Mesendoderm (in vitro differentiated cells): ENCODE measurements around the gene TST.

Experiments
- DNase-seq: peaks from one replicate; pipeline ENCODE4 v3.0.0; 2013
- H2AK5ac ChIP-seq: 2 replicates; pipeline ENCODE4 v1.6.1; 2013; ENCODE audit warnings: low read length, inconsistent platforms
- H2BK120ac ChIP-seq: 2 replicates; pipeline ENCODE4 v1.6.1; 2013; ENCODE audit warnings: low read depth, mild to moderate bottlenecking, low read length, moderate library complexity, mixed read lengths
- H2BK15ac ChIP-seq: replicated peaks from 2 replicates; pipeline ENCODE4 v1.6.1; 2013; ENCODE audit warnings: low read depth, mild to moderate bottlenecking, moderate library complexity
- H2BK5ac ChIP-seq: 2 replicates; pipeline ENCODE4 v1.6.1; 2013; ENCODE audit warnings: low read length, inconsistent platforms
- H3K18ac ChIP-seq: 2 replicates; pipeline ENCODE4 v1.6.1; 2013; ENCODE audit warnings: mild to moderate bottlenecking, low read length, mixed read lengths
- H3K23ac ChIP-seq: one replicate; pipeline ENCODE4 v1.6.1; 2013; ENCODE audit warnings: low read length
- H3K27ac ChIP-seq: 2 replicates; pipeline ENCODE4 v1.5.1; 2013; ENCODE audit warnings: low read depth, mild to moderate bottlenecking, inconsistent platforms, low read length, moderate library complexity
- H3K27me3 ChIP-seq: 2 replicates; pipeline ENCODE4 v1.6.1; 2013; ENCODE audit warnings: low read length, control low read depth, mild to moderate bottlenecking, inconsistent platforms; ENCODE audit not compliant: insufficient read depth, poor library complexity
- H3K36me3 ChIP-seq: 2 replicates; pipeline ENCODE4 v1.6.1; 2013; ENCODE audit warnings: low read length, inconsistent platforms; ENCODE audit not compliant: control insufficient read depth, insufficient read depth
- H3K4ac ChIP-seq: one replicate; pipeline ENCODE4 v1.6.1; 2013; ENCODE audit warnings: low read depth, mild to moderate bottlenecking, low read length, moderate library complexity
- H3K4me1 ChIP-seq: 2 replicates; pipeline ENCODE4 v1.6.1; 2013; ENCODE audit warnings: low read depth, low read length, inconsistent platforms; ENCODE audit not compliant: control insufficient read depth
- H3K4me2 ChIP-seq: 2 replicates; pipeline ENCODE4 v1.6.1; 2013; ENCODE audit warnings: low read length
- H3K4me3 ChIP-seq: 2 replicates; pipeline ENCODE4 v1.5.1; 2013; ENCODE audit warnings: mild to moderate bottlenecking, low read length
- H3K56ac ChIP-seq: one replicate; pipeline ENCODE4 v1.6.1; 2013; ENCODE audit warnings: low read length
- H3K79me1 ChIP-seq: 2 replicates; pipeline ENCODE4 v1.6.1; 2013; ENCODE audit warnings: low read length, inconsistent platforms
- H3K79me2 ChIP-seq: 2 replicates; pipeline ENCODE4 v1.6.1; 2013; ENCODE audit warnings: mild to moderate bottlenecking, low read length; ENCODE audit not compliant: control insufficient read depth, insufficient read depth
- H3K9ac ChIP-seq: 2 replicates; pipeline ENCODE4 v1.6.1; 2013; ENCODE audit warnings: low read length, inconsistent platforms
- H4K5ac ChIP-seq: one replicate; pipeline ENCODE4 v1.6.1; 2013; ENCODE audit warnings: low read length
- H4K8ac ChIP-seq: one replicate; pipeline ENCODE4 v1.6.1; 2013; ENCODE audit warnings: low read depth, mild to moderate bottlenecking, control low read depth, low read length, moderate library complexity
- WGBS: extraction: QIAGEN DNeasy Blood & Tissue Kit; methylation state at CpG from one replicate; pipeline ENCODE4 v1.1.7; 2013; ENCODE audit warnings: low lambda C conversion rate, missing lambda C conversion rate; ENCODE audit not compliant: insufficient coverage; ENCODE audit errors: extremely low coverage; 5-methylcytosine and 5-hydroxymethylcytosine counted together

TST gene

DNA sequence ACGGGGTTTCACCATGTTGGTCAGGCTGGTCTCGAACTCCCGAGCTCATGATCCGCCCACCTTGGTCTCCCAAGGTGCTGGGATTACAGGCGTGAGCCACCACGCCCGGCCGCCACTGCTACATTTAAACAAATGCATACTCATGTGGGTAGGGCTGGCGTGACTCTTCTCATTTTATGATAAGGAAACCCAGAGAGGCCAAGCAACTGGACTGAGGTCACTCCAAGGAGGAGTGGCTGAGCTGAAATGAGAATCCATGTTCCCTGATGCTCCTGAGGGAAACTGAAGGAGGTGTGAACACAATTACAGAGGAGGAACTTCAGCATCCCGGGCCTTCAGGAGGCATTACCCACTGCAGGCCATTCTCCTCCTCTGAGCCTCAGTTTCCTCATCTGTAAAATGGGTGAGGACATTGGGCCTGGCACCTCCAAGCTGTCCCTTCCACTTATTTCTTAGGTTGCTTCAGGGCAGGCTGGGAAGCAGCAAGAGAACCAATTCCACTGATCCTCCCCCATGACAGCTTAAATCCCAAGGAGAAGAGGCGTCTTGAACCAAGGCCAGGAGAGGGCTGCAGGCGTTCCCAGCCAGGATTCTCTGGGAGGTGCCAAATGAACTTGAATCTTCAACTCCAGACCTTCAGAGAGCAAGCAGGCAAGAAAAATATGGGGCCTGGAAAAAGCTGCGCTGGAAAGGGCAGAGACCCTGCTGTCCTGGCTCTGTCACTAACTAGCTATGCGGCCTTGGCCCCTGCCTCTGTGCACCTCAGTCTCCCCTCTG lies 2.9 kb downstream of the TST start:
- H3K4ac ChIP-seq: no peak overlapping the region
- H2BK5ac ChIP-seq: no peak overlapping the region
- no peak overlapping the region for H3K18ac ChIP-seq
- H2AK5ac ChIP-seq: no peak overlapping the region
- no peak overlapping the region for H2BK120ac ChIP-seq
- H2BK15ac ChIP-seq: no peak overlapping the region
- no peak for DNase-seq
- no peak overlapping the region for H3K4me3 ChIP-seq
- no CpG with 5 or more reads among the region's 14 CpGs for WGBS
- no peak overlapping the region for H3K27ac ChIP-seq
- H3K56ac ChIP-seq: no peak overlapping the region
- H4K5ac ChIP-seq: no peak overlapping the region
- no peak overlapping the region for H3K4me2 ChIP-seq
- no peaks in the 10 kb centered on the region for H3K79me2 ChIP-seq
- H3K9ac ChIP-seq: no peak overlapping the region
- no peaks in the 10 kb centered on the region for H3K27me3 ChIP-seq
- no peak overlapping the region for H3K23ac ChIP-seq
- peaks cover 16% of the 10 kb centered on the region for H3K79me1 ChIP-seq
- peaks cover 1% of the 10 kb centered on the region for H3K36me3 ChIP-seq
- H3K4me1 ChIP-seq: no peaks in the 10 kb centered on the region
- H4K8ac ChIP-seq: no peak overlapping the region

DNA sequence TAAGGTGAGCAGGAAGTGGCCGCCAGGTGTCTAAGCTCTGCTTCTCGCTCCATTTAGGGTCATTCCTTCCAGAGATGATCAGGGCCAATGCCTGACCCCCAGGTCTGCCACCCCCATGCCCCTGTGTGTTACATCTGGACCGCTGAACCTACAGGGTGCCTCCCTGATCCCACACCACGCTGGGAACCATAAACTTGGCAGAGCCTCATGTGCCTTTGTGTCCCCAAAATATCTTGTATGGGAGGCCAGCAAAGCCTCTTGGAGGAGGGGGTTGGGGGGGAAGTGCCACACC lies 3.7 kb downstream of the TST start:
- Histone ChIP-seq H3K36me3 (peaks cover 1% of the 10 kb centered on the region), H3K27me3 (no peaks in the 10 kb centered on the region), H4K5ac (no peak overlapping the region), H3K23ac (no peak overlapping the region), H3K9ac (no peak overlapping the region), H3K27ac (no peak overlapping the region), H3K4ac (no peak overlapping the region), H2BK120ac (no peak overlapping the region), H3K4me2 (no peak overlapping the region), H3K56ac (no peak overlapping the region), H3K18ac (no peak overlapping the region), H3K4me3 (no peak overlapping the region), H2BK15ac (no peak overlapping the region), H4K8ac (no peak overlapping the region), H2BK5ac (no peak overlapping the region), H3K4me1 (no peaks in the 10 kb centered on the region), H2AK5ac (no peak overlapping the region), H3K79me1 (peaks cover 14% of the 10 kb centered on the region), H3K79me2 (no peaks in the 10 kb centered on the region)
- WGBS: no CpG with 5 or more reads among the region's 4 CpGs
- no peak for DNase-seq

DNA sequence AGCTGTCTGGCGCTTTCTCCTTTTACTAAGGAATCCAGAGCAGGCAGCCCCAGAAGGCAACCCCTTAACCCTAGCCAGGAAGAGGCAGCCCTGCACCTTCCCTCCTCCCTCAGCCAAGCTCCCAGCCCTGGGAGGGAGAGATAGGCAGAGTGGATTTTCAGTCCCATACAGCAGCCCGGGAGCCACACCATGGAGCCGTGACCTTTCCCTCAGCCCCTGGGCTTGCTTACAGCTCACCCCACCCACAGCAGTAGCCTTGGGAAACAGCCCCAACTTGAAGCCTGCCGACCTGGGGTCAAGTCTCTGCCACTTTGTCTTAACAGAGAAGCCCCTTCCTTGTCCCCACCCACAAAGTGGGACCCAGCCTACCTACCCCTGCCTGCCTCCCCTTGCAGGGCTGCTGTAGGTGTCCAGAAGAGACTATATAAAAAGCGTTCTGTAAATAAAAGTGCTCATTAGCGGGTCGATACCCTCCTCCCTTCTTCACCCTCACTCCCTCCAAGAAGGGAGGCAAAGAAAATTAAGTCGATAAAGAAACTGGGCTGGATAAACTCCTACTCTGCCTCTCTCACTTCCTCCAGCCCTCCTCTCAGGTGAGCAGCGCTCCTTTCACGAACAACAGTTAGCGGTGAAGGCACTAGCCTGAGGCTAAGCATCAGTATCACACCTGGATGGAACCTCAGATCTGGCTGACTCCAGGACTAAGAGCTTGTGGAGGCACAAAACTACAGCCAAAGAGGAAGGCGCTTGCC lies 4.2 kb downstream of the TST start:
- H3K23ac ChIP-seq: no peak overlapping the region
- H3K4me2 ChIP-seq: no peak overlapping the region
- H3K56ac ChIP-seq: no peak overlapping the region
- DNase-seq: no peak
- H3K79me1 ChIP-seq: peaks cover 12% of the 10 kb centered on the region
- H3K18ac ChIP-seq: no peak overlapping the region
- H2BK15ac ChIP-seq: no peak overlapping the region
- no peak overlapping the region for H3K27ac ChIP-seq
- H4K8ac ChIP-seq: no peak overlapping the region
- no peak overlapping the region for H3K9ac ChIP-seq
- no peak overlapping the region for H2BK5ac ChIP-seq
- H3K4me1 ChIP-seq: no peaks in the 10 kb centered on the region
- no peaks in the 10 kb centered on the region for H3K27me3 ChIP-seq
- H3K4me3 ChIP-seq: no peak overlapping the region
- no peak overlapping the region for H3K4ac ChIP-seq
- H2AK5ac ChIP-seq: no peak overlapping the region
- no peaks in the 10 kb centered on the region for H3K79me2 ChIP-seq
- H2BK120ac ChIP-seq: no peak overlapping the region
- no peak overlapping the region for H4K5ac ChIP-seq
- no CpG with 5 or more reads among the region's 12 CpGs for WGBS
- H3K36me3 ChIP-seq: peaks cover 1% of the 10 kb centered on the region

DNA sequence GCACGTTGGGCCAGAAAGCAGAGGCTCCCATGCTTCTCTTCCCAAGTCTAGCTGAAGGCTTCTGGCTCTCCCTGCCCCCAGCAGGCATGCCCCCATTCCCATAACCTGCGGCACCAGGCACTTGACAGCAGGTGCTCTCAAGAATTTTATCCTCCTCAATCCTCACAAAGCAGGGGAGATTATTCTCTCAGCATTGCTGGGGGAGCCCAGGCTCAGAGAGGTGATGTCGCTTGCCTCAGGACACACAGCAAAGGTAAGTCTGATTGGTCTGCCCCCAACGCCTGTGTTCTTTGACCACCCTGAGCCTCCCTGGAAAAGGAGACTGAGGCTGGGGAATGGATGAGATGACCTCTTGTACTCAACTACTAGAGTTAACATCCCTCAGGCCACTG lies 4.8 kb downstream of the TST start:
- no peak overlapping the region for H3K9ac ChIP-seq
- no peaks in the 10 kb centered on the region for H3K4me1 ChIP-seq
- peaks cover 12% of the 10 kb centered on the region for H3K79me1 ChIP-seq
- no peak overlapping the region for H3K56ac ChIP-seq
- no peaks in the 10 kb centered on the region for H3K79me2 ChIP-seq
- no peak overlapping the region for H2AK5ac ChIP-seq
- peaks cover 1% of the 10 kb centered on the region for H3K36me3 ChIP-seq
- H4K8ac ChIP-seq: no peak overlapping the region
- H3K4me2 ChIP-seq: no peak overlapping the region
- H3K27ac ChIP-seq: no peak overlapping the region
- no peak for DNase-seq
- H3K18ac ChIP-seq: no peak overlapping the region
- no peak overlapping the region for H2BK120ac ChIP-seq
- no peak overlapping the region for H2BK15ac ChIP-seq
- no peak overlapping the region for H3K23ac ChIP-seq
- no peak overlapping the region for H3K4me3 ChIP-seq
- H4K5ac ChIP-seq: no peak overlapping the region
- H3K27me3 ChIP-seq: no peaks in the 10 kb centered on the region
- H2BK5ac ChIP-seq: no peak overlapping the region
- no peak overlapping the region for H3K4ac ChIP-seq
- no CpG with 5 or more reads among the region's 4 CpGs for WGBS

- Histone ChIP-seq H4K8ac (no peak overlapping the region), H3K23ac (no peak overlapping the region), H2BK15ac (no peak overlapping the region), H3K4me3 (no peak overlapping the region), H3K4me2 (no peak overlapping the region), H2AK5ac (no peak overlapping the region), H3K27ac (no peak overlapping the region), H4K5ac (no peak overlapping the region), H3K18ac (no peak overlapping the region), H3K56ac (no peak overlapping the region), H3K4me1 (no peaks in the 10 kb centered on the region), H3K36me3 (peaks cover 1% of the 10 kb centered on the region), H3K79me1 (peaks cover 6% of the 10 kb centered on the region), H2BK120ac (no peak overlapping the region), H2BK5ac (no peak overlapping the region), H3K4ac (no peak overlapping the region), H3K27me3 (no peaks in the 10 kb centered on the region), H3K9ac (no peak overlapping the region), H3K79me2 (no peaks in the 10 kb centered on the region)
- WGBS: no CpG with 5 or more reads among the region's 10 CpGs
- no peak for DNase-seq
These were observed 6.3 kb downstream of the TST start for GRCh38 chr22:37012956-37013355.
